K562 (cell line): ENCODE measurements around the gene EYA4. TPM values are rescaled to one million over a fixed set of nuclear protein-coding genes. Genes with fewer than 3 reads are reported as not detected.

ENCODE experiments used
- MCM5 ChIP-seq: fragments of 450-650 bp; IDR thresholded peaks from 2 replicates; pipeline ENCODE4 v1.6.1; 2016; ENCODE audit warnings: low read depth
- MYNN ChIP-seq, 2 experiments: sonication (generic); formaldehyde crosslinking in 1 of 2; IDR thresholded peaks; 2 replicates each; pipeline versions ENCODE4 v1.5.0 to v1.6.1; 2016 to 2020; ENCODE audit warnings: antibody characterized with exemption in 1 of 2, missing genetic modification reagents in 1 of 2
- PYGO2 ChIP-seq: fragments of 450-650 bp; IDR thresholded peaks from 2 replicates; pipeline ENCODE4 v1.6.1; 2016; ENCODE audit warnings: mild to moderate bottlenecking, missing genetic modification characterization, moderate library complexity, missing compliant biosample characterization
- SIN3B ChIP-seq: fragments of 450-650 bp; IDR thresholded peaks from 2 replicates; pipeline ENCODE4 v1.6.1; 2017; ENCODE audit warnings: low read depth, mild to moderate bottlenecking, moderate library complexity
- SMC3 ChIP-seq: conservative IDR thresholded peaks from 2 replicates; pipeline ENCODE4 v1.6.1; 2011; ENCODE audit warnings: low read depth, low read length, improper control_type of control experiment; ENCODE audit not compliant: insufficient read depth
- TSC22D4 ChIP-seq: fragments of 450-650 bp; IDR thresholded peaks from 2 replicates; pipeline ENCODE4 v1.6.1; 2016; ENCODE audit warnings: missing genetic modification characterization, missing biosample characterization, control low read depth
- ZNF347 ChIP-seq: fragments of 450-650 bp; formaldehyde crosslinking; IDR thresholded peaks from 2 replicates; pipeline ENCODE4 v1.4.0; 2020; ENCODE audit warnings: low read depth, mild to moderate bottlenecking, moderate library complexity
- polyA plus RNA-seq, 8 experiments: library from polyadenylated mRNA; depleted of rRNA in 4 of 8; stranded (reverse) in 5 of 8; unstranded in 3 of 8; fragments of >200 nt; fragmentation: Nextera tagmentation in 2 of 8; fragmentation: Illumina TruSeq in 1 of 8; extraction: Ambion mirVana in 2 of 8; extraction: Trizol in 1 of 8; gene quantifications; 2 replicates each; pipeline versions ENCODE4 v1.2.1 to v1.2.3, GENCODE V29; 2011 to 2014; ENCODE audit warnings: inconsistent platforms in 1 of 8, missing spikeins in 1 of 8
- total RNA-seq, 7 experiments: library from RNA; depleted of rRNA in 6 of 7; stranded (reverse); fragments of >200 nt in 6 of 7; fragmentation: Illumina TruSeq in 2 of 7; extraction: Trizol in 2 of 7; gene quantifications; 2 replicates each; pipeline versions ENCODE4 v1.2.1 to v1.2.3, GENCODE V29; 2011 to 2021; ENCODE audit warnings: low replicate concordance in 1 of 7
- TF ChIP-seq, protein P1 (sequence below): sonication (generic); formaldehyde crosslinking; IDR thresholded peaks from 2 replicates; pipeline ENCODE4 v1.8.1; 2023; ENCODE audit warnings: missing genetic modification reagents, mild to moderate bottlenecking, borderline replicate concordance

The EYA4 gene
- total and polyA plus RNA-seq, 9 of the 15 experiments (the other 6 are each of a cell fraction or from before 2014, with no cell fraction given), result 0.03 to 0.04 TPM; not detected in 7

DNA sequence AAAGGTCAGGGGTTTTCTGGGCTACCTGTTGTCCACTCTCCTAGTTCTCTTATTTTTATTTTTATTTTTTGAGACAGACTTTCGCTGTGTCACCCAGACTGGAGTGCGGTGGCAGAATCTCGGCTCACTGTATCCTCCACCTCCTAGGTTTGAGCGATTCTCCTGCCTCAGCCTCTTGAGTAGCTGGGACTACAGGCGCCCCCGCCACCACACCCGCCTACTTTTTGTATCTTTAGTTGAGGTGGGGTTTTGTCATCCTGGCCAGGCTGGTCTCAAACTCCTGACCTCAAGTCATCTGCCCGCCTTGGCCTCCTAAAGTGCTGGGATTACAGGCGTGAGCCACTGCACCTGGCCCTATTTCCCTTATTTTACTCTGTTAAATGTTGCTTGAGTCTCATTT is 149.0 kb downstream of the EYA4 start (continued):
- TF ChIP-seq PYGO2 (tag) (no peak), ZNF347 (CRISPR knock-in tag) (no peak), SIN3B (no peak), SMC3 (no peak), MCM5 (no peak), MYNN (IDR thresholded peaks at IDR 0.05) (no peak), MYNN (CRISPR knock-in tag; IDR thresholded peaks at IDR 0.05) (no peak), TSC22D4 (tag) (no peak)
- TF ChIP-seq, protein P1, sequence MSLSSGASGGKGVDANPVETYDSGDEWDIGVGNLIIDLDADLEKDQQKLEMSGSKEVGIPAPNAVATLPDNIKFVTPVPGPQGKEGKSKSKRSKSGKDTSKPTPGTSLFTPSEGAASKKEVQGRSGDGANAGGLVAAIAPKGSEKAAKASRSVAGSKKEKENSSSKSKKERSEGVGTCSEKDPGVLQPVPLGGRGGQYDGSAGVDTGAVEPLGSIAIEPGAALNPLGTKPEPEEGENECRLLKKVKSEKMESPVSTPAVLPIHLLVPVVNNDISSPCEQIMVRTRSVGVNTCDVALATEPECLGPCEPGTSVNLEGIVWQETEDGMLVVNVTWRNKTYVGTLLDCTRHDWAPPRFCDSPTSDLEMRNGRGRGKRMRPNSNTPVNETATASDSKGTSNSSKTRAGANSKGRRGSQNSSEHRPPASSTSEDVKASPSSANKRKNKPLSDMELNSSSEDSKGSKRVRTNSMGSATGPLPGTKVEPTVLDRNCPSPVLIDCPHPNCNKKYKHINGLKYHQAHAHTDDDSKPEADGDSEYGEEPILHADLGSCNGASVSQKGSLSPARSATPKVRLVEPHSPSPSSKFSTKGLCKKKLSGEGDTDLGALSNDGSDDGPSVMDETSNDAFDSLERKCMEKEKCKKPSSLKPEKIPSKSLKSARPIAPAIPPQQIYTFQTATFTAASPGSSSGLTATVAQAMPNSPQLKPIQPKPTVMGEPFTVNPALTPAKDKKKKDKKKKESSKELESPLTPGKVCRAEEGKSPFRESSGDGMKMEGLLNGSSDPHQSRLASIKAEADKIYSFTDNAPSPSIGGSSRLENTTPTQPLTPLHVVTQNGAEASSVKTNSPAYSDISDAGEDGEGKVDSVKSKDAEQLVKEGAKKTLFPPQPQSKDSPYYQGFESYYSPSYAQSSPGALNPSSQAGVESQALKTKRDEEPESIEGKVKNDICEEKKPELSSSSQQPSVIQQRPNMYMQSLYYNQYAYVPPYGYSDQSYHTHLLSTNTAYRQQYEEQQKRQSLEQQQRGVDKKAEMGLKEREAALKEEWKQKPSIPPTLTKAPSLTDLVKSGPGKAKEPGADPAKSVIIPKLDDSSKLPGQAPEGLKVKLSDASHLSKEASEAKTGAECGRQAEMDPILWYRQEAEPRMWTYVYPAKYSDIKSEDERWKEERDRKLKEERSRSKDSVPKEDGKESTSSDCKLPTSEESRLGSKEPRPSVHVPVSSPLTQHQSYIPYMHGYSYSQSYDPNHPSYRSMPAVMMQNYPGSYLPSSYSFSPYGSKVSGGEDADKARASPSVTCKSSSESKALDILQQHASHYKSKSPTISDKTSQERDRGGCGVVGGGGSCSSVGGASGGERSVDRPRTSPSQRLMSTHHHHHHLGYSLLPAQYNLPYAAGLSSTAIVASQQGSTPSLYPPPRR (CRISPR knock-in tag), result no peak
